Right cardiac atrium (tissue), 5 donors: Measurements from ENCODE around the gene PROKR2. TPM values are rescaled to one million over a fixed set of nuclear protein-coding genes. Genes with fewer than 3 reads are reported as not detected.

Source experiments
- ATAC-seq, 2 donors: fragments of 200-7000 bp; cut with Tn5 transposase; one replicate each; pipeline versions ENCODE4 v1.8.0 to v1.9.1; 2020; ENCODE audit warnings: moderate library complexity in 2 of 2, mild to moderate bottlenecking in 1 of 2
- DNase-seq, 3 donors: peaks; one replicate each; pipeline ENCODE4 v3.0.0-alpha.2; 2020
- H3K27ac ChIP-seq: one replicate; pipeline ENCODE4 v1.5.1; 2013; ENCODE audit warnings: mild to moderate bottlenecking, low read length, control low read depth, moderate library complexity
- H3K27me3 ChIP-seq: one replicate; pipeline ENCODE4 v1.6.1; 2013; ENCODE audit not compliant: control insufficient read depth, insufficient read depth
- H3K4me1 ChIP-seq: one replicate; pipeline ENCODE4 v1.6.1; 2013; ENCODE audit warnings: low read length; ENCODE audit not compliant: control insufficient read depth, insufficient read depth
- H3K4me3 ChIP-seq: one replicate; pipeline ENCODE4 v1.5.1; 2013; ENCODE audit warnings: low read length, control low read depth
- H3K9me3 ChIP-seq: one replicate; pipeline ENCODE4 v1.6.1; 2013; ENCODE audit warnings: low read length; ENCODE audit not compliant: control insufficient read depth
- WGBS: extraction: QIAGEN DNeasy Blood & Tissue Kit; methylation state at CpG from one replicate; pipeline ENCODE4 v1.1.7; 2013; 5-methylcytosine and 5-hydroxymethylcytosine counted together
- intact Hi-C, 4 donors: fragments of 100-400 bp; cut with DNase I; formaldehyde crosslinking; loops; one replicate each; pipeline versions ENCODE4 v1.11.0 to v1.14.0; 2022 to 2023
- polyA plus RNA-seq: library from polyadenylated mRNA; stranded (reverse); fragments of 200-250 nt; gene quantifications from one replicate; pipeline ENCODE4 v1.2.3, GENCODE V29; 2013
- total RNA-seq, 4 donors: library from RNA; stranded (reverse); fragmentation: NEBNext Ultra II Directional; extraction: Animal tissue kit (Norgen Biotek cat#: 25700); gene quantifications; one replicate each; pipeline ENCODE4 v1.2.1, GENCODE V29; 2021
- donor health status: healthy with polysubstance abuse.
- donor health status: DM: no; HTN: yes; CAD: no.
- donor health status: DM: no; HTN: no; CAD: no.
- donor health status: DM: no; HTN: yes; CAD: no; lungs with severe emphysema.
- donor health status: DM: yes; HTN: yes; CAD: no.

Gene PROKR2
- total and polyA plus RNA-seq, 5 donors = not detected

- no peaks in the 10 kb centered on the region for H3K27me3 ChIP-seq
- no peak overlapping the region for H3K4me3 ChIP-seq
- H3K27ac ChIP-seq = no peak overlapping the region
- ATAC-seq = no peak
- no peak for DNase-seq
- H3K4me1 ChIP-seq = no peaks in the 10 kb centered on the region
- no peaks in the 10 kb centered on the region for H3K9me3 ChIP-seq
- intact Hi-C loops = no loop called here
Measured at GRCh38 chr20:5279661-5280060, 37.1 kb downstream of the PROKR2 start.

DNA sequence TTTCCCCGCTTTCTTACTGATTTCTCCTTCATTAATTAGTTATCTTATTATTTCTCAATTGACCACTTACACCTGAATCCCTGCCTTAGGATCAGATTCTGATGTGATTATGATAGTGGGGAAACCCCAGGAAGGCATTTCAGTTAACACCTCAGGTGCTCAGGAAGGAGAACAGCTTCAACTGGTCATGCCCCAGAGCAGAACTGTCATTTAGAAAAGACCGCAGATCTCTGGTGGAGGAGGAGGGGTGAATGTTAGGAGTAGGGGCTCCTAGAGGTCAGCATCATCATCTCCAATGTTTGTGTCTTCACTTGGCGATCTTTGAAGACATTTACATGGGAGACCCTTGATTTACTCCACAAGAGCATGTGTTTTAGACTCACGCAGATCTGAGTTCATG, 44.5 kb downstream of the PROKR2 start:
- intact Hi-C loops = no loop called here
- no peaks in the 10 kb centered on the region for H3K27me3 ChIP-seq
- no peak overlapping the region for H3K27ac ChIP-seq
- ATAC-seq (no peak), DNase-seq (no peak)
- no peak overlapping the region for H3K4me3 ChIP-seq
- no peaks in the 10 kb centered on the region for H3K9me3 ChIP-seq
- 82% methylated on average over 4 of the region's 4 CpGs for WGBS
- H3K4me1 ChIP-seq = no peaks in the 10 kb centered on the region

GRCh38 chr20:5270603-5271002, 46.2 kb downstream of the PROKR2 start:
- DNase-seq (no peak), ATAC-seq (no peak)
- Histone ChIP-seq H3K4me3 (no peak overlapping the region), H3K27ac (no peak overlapping the region), H3K27me3 (no peaks in the 10 kb centered on the region), H3K4me1 (no peaks in the 10 kb centered on the region), H3K9me3 (no peaks in the 10 kb centered on the region)
- intact Hi-C loops = no loop called here
- WGBS = 67% methylated on average over 5 of the region's 5 CpGs

DNA sequence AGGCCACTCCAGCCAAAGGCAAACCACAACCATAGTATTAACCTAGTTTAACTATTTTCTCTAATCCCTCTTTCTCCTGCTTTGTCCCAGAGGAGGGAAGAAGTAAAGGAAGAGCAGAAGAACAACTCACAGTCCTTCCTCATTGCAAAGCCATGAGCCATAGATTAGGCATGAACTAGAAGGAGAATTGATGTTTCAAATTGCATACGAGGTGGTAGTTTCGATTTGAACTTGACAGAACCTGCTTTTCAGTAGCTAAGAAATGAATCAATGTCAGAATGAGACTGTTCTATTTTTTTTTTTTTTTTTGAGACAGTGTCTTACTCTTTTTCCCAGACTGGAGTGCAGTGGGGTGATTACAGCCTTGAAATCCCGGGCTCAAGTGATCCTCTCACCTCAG, 48.3 kb downstream of the PROKR2 start:
- ATAC-seq (no peak), DNase-seq (no peak)
- Histone ChIP-seq H3K27me3 (no peaks in the 10 kb centered on the region), H3K4me3 (no peak overlapping the region), H3K27ac (no peak overlapping the region), H3K9me3 (no peaks in the 10 kb centered on the region), H3K4me1 (no peaks in the 10 kb centered on the region)
- WGBS = 70% methylated on average over 3 of the region's 3 CpGs
- intact Hi-C loops = no loop called here

GRCh38 chr20:5267092-5267491, 49.7 kb downstream of the PROKR2 start:
- Histone ChIP-seq H3K4me1 (no peaks in the 10 kb centered on the region), H3K27ac (no peak overlapping the region), H3K27me3 (no peaks in the 10 kb centered on the region), H3K4me3 (no peak overlapping the region), H3K9me3 (no peaks in the 10 kb centered on the region)
- intact Hi-C loops = no loop called here
- 39% methylated on average over 1 of the region's 1 CpG for WGBS
- no peak for DNase-seq
- ATAC-seq = no peak

Other genes starting within 250 kb of the PROKR2 start
- gene TMEM230, start 203.9 kb downstream of the PROKR2 start, total RNA-seq = 100 to 1,000 TPM in 3 of 4 donors, 10 to 100 TPM in 1; 98.7 to 116 (median 110) TPM
- 178 TPM for gene TMEM230, start 203.9 kb downstream of the PROKR2 start, polyA plus RNA-seq
- 10 to 100 TPM; 19.4 to 36.8 (median 25.7) TPM for gene PCNA, start 197.0 kb downstream of the PROKR2 start, total RNA-seq
- 41.4 TPM for gene PCNA, start 197.0 kb downstream of the PROKR2 start, polyA plus RNA-seq
- 10 to 100 TPM; 79.4 to 98.6 (median 88.2) TPM for gene CDS2, start 189.9 kb downstream of the PROKR2 start, total RNA-seq
- gene CDS2, start 189.9 kb downstream of the PROKR2 start, polyA plus RNA-seq = 29.1 TPM